ENCODE results near the gene EDN3. TPM values are rescaled to one million over a fixed set of nuclear protein-coding genes. Genes with fewer than 3 reads are reported as not detected.

EDN3 gene
- total and polyA plus RNA-seq, 4 experiments from 2014 or later = 0.15 to 0.93 (median 0.78) TPM; not detected in 1

DNA sequence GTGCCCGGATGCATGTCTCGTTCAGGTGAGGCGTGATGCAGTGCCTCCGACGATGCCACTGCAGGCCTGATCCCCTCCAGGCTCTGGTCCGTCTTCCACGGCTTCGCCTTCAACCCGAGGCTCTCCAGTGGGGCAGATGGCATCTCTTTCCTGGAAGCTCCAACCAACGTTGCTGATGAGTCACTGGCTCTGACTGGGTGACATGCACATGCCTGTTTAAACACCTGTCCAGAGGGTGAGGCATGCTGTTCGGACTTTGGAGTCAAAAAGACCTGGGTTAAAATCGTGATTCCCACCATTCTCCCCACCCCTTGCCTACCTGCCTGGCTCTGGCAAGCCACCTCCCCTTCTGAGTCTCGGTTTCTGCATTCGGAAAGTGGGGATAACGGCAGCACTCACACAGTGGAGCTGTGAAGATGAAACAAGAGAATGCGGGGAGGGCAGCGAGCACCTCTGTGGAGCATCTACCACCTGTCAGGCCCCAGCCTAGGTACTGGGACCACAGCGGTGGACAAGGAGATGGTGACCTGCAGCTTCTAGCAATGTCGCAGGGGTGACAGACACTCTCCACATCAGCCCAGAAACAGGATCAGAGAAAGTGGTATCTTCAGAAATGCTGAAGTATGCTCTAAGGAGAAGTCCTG is 8.5 kb upstream of the EDN3 start:
- Mint-ChIP-seq H3K4me3 (no peak overlapping the region), H3K9me3 (no peaks in the 10 kb centered on the region), H3K27ac (no peak overlapping the region), H3K27me3 (peaks cover 5 to 9% of the 10 kb centered on the region in 2 donors), H3K36me3 (no peaks in the 10 kb centered on the region), H3K4me1 (peaks cover 0 to 14% (median 0%) of the 10 kb centered on the region in 4 donors)
- H3K4me3 ChIP-seq (ENCODE audit: low read length in 2 of 2) = no peak overlapping the region
- H3K27ac ChIP-seq (ENCODE audit: low read depth, low read length) = no peak overlapping the region
- H3K27me3 ChIP-seq (ENCODE audit: insufficient read depth, low read length) = no peaks in the 10 kb centered on the region
- POLR2A ChIA-PET (ENCODE audit: partially characterized antibody) = no interaction called here
- no peak for DNase-seq
- intact Hi-C loops (cut with micrococcal nuclease) = no loop called here
- H3K4me1 ChIP-seq (ENCODE audit: insufficient read depth, low read length) = no peaks in the 10 kb centered on the region
- CTCF ChIA-PET (ENCODE audit: partially characterized antibody) = no interaction called here
- no peaks in the 10 kb centered on the region for H3K9me3 ChIP-seq (ENCODE audit: control insufficient read depth in 1 of 2, low read length in 2 of 2)
- H3K36me3 ChIP-seq (ENCODE audit: insufficient read depth, low read length) = no peaks in the 10 kb centered on the region

DNA sequence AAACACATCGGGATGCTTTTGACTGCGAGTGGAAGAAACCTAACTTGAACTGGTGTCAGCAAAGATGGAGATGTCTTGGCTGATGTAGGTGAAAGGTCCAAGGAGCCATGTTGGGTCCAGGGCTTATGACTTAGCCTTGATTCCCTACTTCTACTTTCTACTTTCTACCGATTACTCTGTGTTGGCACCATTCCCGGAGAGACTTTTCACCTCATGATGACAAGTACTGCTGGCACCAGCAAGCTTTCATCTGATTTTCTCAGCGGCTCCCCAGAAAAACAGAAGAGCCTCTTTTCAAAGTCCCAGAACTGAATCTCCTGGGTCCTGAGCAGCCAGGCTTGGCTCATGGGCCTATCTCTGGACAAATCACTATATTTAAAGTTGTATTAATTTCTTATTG is 4.9 kb upstream of the EDN3 start:
- Histone ChIP-seq H3K4me1 (ENCODE audit: insufficient read depth, low read length) (no peaks in the 10 kb centered on the region), H3K9me3 (ENCODE audit: control insufficient read depth in 1 of 2, low read length in 2 of 2) (no peaks in the 10 kb centered on the region), H3K27ac (ENCODE audit: low read depth, low read length) (no peak overlapping the region), H3K27me3 (ENCODE audit: insufficient read depth, low read length) (peaks cover 14% of the 10 kb centered on the region), H3K4me3 (ENCODE audit: low read length in 2 of 2) (no peak overlapping the region), H3K36me3 (ENCODE audit: insufficient read depth, low read length) (no peaks in the 10 kb centered on the region)
- H3K4me3 Mint-ChIP-seq = no peak overlapping the region
- no peak overlapping the region for H3K27ac Mint-ChIP-seq
- CTCF ChIA-PET (ENCODE audit: partially characterized antibody) = no interaction called here
- peaks cover 0 to 14% (median 0%) of the 10 kb centered on the region in 4 donors for H3K4me1 Mint-ChIP-seq
- peaks cover 16 to 27% of the 10 kb centered on the region in 2 donors for H3K27me3 Mint-ChIP-seq
- DNase-seq = no peak
- H3K36me3 Mint-ChIP-seq = no peaks in the 10 kb centered on the region
- H3K9me3 Mint-ChIP-seq = no peaks in the 10 kb centered on the region
- intact Hi-C loops (cut with micrococcal nuclease) = no loop called here
- POLR2A ChIA-PET (ENCODE audit: partially characterized antibody) = no interaction called here

DNA sequence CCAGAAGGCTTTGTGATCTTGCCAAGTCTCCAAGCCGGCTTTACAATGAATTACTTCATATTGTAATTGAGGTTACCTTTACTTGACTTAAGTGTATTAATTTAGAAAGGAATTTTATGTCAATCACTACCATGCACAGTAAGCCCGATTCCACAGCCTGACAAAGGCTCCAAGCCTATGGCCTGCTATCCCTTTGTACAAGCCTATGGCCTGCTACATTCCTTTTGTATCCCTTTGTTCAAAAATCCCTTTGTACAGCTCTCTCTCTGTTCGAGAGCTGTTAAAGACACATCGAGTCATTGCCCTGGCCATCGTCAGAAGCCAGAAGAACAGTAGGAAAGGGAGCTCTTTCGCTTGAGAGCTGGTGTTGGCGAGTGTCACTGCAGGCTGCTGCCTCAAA is 2.7 kb upstream of the EDN3 start:
- Histone ChIP-seq H3K4me3 (ENCODE audit: low read length in 2 of 2) (no peak overlapping the region), H3K9me3 (ENCODE audit: control insufficient read depth in 1 of 2, low read length in 2 of 2) (no peaks in the 10 kb centered on the region), H3K4me1 (ENCODE audit: insufficient read depth, low read length) (no peaks in the 10 kb centered on the region), H3K36me3 (ENCODE audit: insufficient read depth, low read length) (no peaks in the 10 kb centered on the region), H3K27me3 (ENCODE audit: insufficient read depth, low read length) (peaks cover 14% of the 10 kb centered on the region), H3K27ac (ENCODE audit: low read depth, low read length) (no peak overlapping the region)
- H3K4me1 Mint-ChIP-seq = peaks cover 0 to 10% (median 2%) of the 10 kb centered on the region in 4 donors
- no peak overlapping the region for H3K4me3 Mint-ChIP-seq
- H3K27me3 Mint-ChIP-seq = peaks cover 23 to 33% of the 10 kb centered on the region in 2 donors
- H3K36me3 Mint-ChIP-seq = no peaks in the 10 kb centered on the region
- ChIA-PET CTCF (ENCODE audit: partially characterized antibody) (no interaction called here), POLR2A (ENCODE audit: partially characterized antibody) (no interaction called here)
- H3K27ac Mint-ChIP-seq = no peak overlapping the region
- H3K9me3 Mint-ChIP-seq = no peaks in the 10 kb centered on the region
- intact Hi-C loops (cut with micrococcal nuclease) = no loop called here
- no peak for DNase-seq

DNA sequence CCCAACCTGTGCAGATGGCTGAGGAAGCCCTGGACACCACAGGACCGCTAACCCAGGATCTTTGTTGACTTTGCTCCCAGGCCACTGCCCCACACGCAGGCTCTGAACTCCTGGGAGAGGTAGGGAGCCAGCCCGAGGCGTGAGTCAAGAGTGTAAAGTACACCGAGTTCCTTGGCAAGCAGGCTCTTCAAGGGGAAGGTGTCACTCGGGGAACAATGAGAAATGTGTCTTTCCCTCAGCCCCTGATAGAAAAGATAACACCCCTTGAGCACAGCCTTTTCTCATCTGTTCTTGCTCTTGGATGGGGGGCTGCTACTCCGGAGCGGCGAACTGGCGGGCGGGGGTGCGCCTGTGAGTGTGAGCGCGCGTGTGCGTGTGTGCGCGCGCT is 472 bp upstream of the EDN3 start:
- H3K36me3 ChIP-seq (ENCODE audit: insufficient read depth, low read length) = no peaks in the 10 kb centered on the region
- no peak overlapping the region for H3K4me3 ChIP-seq (ENCODE audit: low read length in 2 of 2)
- H3K27ac ChIP-seq (ENCODE audit: low read depth, low read length) = no peak overlapping the region
- Mint-ChIP-seq H3K9me3 (no peaks in the 10 kb centered on the region), H3K36me3 (no peaks in the 10 kb centered on the region), H3K4me3 (peak overlapping the region in 1 of 8 donors; percentile 52), H3K27me3 (peaks cover 25 to 40% of the 10 kb centered on the region in 2 donors), H3K4me1 (peaks cover 0 to 23% (median 4%) of the 10 kb centered on the region in 4 donors), H3K27ac (no peak overlapping the region)
- ChIA-PET CTCF (ENCODE audit: partially characterized antibody) (no interaction called here), POLR2A (ENCODE audit: partially characterized antibody) (no interaction called here)
- H3K4me1 ChIP-seq (ENCODE audit: insufficient read depth, low read length) = no peaks in the 10 kb centered on the region
- peaks cover 14% of the 10 kb centered on the region for H3K27me3 ChIP-seq (ENCODE audit: insufficient read depth, low read length)
- intact Hi-C loops (cut with micrococcal nuclease) = no loop called here
- no peak for DNase-seq
- no peaks in the 10 kb centered on the region for H3K9me3 ChIP-seq (ENCODE audit: control insufficient read depth in 1 of 2, low read length in 2 of 2)

DNA sequence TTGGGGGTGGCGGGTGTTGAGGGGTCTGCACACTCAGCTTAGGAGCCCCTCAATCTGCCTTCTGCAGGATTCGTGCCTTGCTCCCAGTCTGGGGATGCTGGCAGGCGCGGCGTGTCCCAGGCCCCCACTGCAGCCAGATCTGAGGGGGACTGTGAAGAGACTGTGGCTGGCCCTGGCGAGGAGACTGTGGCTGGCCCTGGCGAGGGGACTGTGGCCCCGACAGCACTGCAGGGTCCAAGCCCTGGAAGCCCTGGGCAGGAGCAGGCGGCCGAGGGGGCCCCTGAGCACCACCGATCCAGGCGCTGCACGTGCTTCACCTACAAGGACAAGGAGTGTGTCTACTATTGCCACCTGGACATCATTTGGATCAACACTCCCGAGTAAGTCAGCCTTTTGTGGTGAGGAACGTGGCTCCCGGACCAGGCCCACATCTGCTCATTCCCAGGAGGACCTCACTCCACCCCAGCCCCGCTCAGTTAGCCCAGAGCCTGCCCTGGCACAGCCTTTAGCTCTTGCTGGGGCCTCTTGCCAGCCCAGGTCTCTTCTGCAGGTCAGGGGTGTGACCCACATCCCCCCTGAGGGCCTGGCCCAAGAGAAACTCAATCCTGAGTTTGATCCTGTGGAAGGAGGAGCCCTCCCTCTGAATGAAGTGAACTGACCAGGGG is 1.1 kb downstream of the EDN3 start:
- intact Hi-C loops (cut with micrococcal nuclease) = no loop called here
- Mint-ChIP-seq H3K27ac (no peak overlapping the region), H3K27me3 (peaks cover 25 to 38% of the 10 kb centered on the region in 2 donors), H3K36me3 (no peaks in the 10 kb centered on the region), H3K9me3 (no peaks in the 10 kb centered on the region), H3K4me1 (peaks cover 0 to 23% (median 4%) of the 10 kb centered on the region in 4 donors), H3K4me3 (peak overlapping the region in 1 of 8 donors; percentile 39)
- no peak overlapping the region for H3K27ac ChIP-seq (ENCODE audit: low read depth, low read length)
- no peaks in the 10 kb centered on the region for H3K4me1 ChIP-seq (ENCODE audit: insufficient read depth, low read length)
- H3K4me3 ChIP-seq (ENCODE audit: low read length in 2 of 2) = no peak overlapping the region
- POLR2A ChIA-PET (ENCODE audit: partially characterized antibody) = no interaction called here
- DNase-seq = no peak
- CTCF ChIA-PET (ENCODE audit: partially characterized antibody) = no interaction called here
- H3K27me3 ChIP-seq (ENCODE audit: insufficient read depth, low read length) = peaks cover 14% of the 10 kb centered on the region
- no peaks in the 10 kb centered on the region for H3K36me3 ChIP-seq (ENCODE audit: insufficient read depth, low read length)
- no peaks in the 10 kb centered on the region for H3K9me3 ChIP-seq (ENCODE audit: control insufficient read depth in 1 of 2, low read length in 2 of 2)

DNA sequence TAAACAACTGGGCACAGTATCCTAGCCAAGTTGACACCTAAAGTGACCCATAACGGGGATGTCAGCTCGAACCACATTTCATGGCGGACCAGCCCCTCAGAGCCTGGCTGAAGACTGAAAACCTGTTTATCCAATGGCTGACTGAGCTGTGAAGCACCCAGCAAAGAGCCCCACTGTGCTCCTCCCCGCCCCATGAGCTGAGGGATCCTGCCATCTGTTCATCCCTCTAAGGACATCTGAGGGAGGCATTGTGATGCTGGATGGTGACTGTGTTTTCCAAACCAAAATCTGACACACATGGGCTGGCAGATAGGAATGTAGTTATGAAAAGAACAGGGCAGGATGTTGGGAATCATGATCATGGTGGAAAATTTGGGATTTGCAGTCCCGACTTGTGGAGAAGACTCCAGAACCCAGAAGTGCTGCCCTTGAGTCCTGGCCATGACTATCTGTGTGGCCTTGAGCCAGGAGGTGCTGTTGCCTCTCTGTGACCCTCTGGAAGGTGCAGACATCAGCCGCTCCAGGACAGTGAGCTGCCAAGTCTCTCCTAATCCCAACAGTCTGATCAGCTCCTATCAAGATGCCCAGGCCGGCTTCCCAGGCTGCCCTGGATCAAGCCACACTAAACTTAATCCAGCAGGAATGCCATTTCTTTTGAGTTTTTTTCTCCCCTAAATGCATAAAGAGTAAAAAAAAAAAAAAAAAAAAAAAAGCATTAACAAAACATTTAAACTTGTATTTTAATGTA is 5.7 kb downstream of the EDN3 start:
- Histone ChIP-seq H3K4me1 (ENCODE audit: insufficient read depth, low read length) (peaks cover 14% of the 10 kb centered on the region), H3K36me3 (ENCODE audit: insufficient read depth, low read length) (no peaks in the 10 kb centered on the region), H3K9me3 (ENCODE audit: control insufficient read depth in 1 of 2, low read length in 2 of 2) (no peaks in the 10 kb centered on the region), H3K4me3 (ENCODE audit: low read length in 2 of 2) (no peak overlapping the region), H3K27ac (ENCODE audit: low read depth, low read length) (no peak overlapping the region), H3K27me3 (ENCODE audit: insufficient read depth, low read length) (no peaks in the 10 kb centered on the region)
- DNase-seq = no peak
- H3K4me1 Mint-ChIP-seq = peaks cover 8 to 63% (median 14%) of the 10 kb centered on the region in 4 donors
- H3K27me3 Mint-ChIP-seq = peaks cover 16% of the 10 kb centered on the region in 2 donors
- H3K36me3 Mint-ChIP-seq = no peaks in the 10 kb centered on the region
- no peaks in the 10 kb centered on the region for H3K9me3 Mint-ChIP-seq
- POLR2A ChIA-PET (ENCODE audit: partially characterized antibody) = no interaction called here
- CTCF ChIA-PET (ENCODE audit: partially characterized antibody) = no interaction called here
- H3K4me3 Mint-ChIP-seq = no peak overlapping the region
- no peak overlapping the region for H3K27ac Mint-ChIP-seq
- intact Hi-C loops (cut with micrococcal nuclease) = no loop called here

DNA sequence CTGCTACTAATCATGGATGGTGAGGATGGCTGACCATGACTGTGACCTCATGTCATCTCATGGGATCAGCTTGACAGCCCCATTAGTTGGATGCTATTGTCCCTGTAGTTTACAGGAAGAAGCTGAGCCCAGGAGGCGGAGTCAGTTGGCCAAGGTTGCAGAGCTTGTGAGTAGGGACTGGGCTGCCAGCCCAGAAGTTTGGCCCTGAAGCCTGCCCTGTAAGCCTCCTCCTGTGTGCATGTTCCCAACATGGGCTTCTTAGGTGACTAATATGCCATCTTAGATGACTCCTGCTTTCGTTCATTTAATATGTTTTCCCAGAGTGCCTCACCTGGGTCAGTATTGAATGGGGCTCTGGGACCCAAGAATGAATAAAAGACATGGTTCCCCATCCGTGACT is 6.9 kb downstream of the EDN3 start:
- Mint-ChIP-seq H3K36me3 (no peaks in the 10 kb centered on the region), H3K27ac (no peak overlapping the region), H3K4me3 (no peak overlapping the region), H3K4me1 (peaks cover 8 to 66% (median 14%) of the 10 kb centered on the region in 4 donors), H3K27me3 (peaks cover 13% of the 10 kb centered on the region in 2 donors), H3K9me3 (no peaks in the 10 kb centered on the region)
- Histone ChIP-seq H3K9me3 (ENCODE audit: control insufficient read depth in 1 of 2, low read length in 2 of 2) (no peaks in the 10 kb centered on the region), H3K4me3 (ENCODE audit: low read length in 2 of 2) (no peak overlapping the region), H3K27me3 (ENCODE audit: insufficient read depth, low read length) (no peaks in the 10 kb centered on the region), H3K27ac (ENCODE audit: low read depth, low read length) (no peak overlapping the region), H3K36me3 (ENCODE audit: insufficient read depth, low read length) (no peaks in the 10 kb centered on the region), H3K4me1 (ENCODE audit: insufficient read depth, low read length) (peaks cover 14% of the 10 kb centered on the region)
- intact Hi-C loops (cut with micrococcal nuclease) = no loop called here
- no peak for DNase-seq
- ChIA-PET CTCF (ENCODE audit: partially characterized antibody) (no interaction called here), POLR2A (ENCODE audit: partially characterized antibody) (no interaction called here)

Measured in CD4-positive, alpha-beta memory T cell (primary cell).